Activated CD4-positive, alpha-beta T cell treated with anti-CD3 and anti-CD28 coated beads, Interleukin-2, amount 50 U/mL, for 16 hours (primary cell): ENCODE results near the gene BMP10.

ENCODE experiments used
- DNase-seq: peaks from one replicate; pipeline ENCODE4 v3.0.0-alpha.2; 2020

The BMP10 gene

GRCh38 chr2:68889500-68889899 lies 18.3 kb upstream of the BMP10 start:
- DNase-seq, result no peak

DNA sequence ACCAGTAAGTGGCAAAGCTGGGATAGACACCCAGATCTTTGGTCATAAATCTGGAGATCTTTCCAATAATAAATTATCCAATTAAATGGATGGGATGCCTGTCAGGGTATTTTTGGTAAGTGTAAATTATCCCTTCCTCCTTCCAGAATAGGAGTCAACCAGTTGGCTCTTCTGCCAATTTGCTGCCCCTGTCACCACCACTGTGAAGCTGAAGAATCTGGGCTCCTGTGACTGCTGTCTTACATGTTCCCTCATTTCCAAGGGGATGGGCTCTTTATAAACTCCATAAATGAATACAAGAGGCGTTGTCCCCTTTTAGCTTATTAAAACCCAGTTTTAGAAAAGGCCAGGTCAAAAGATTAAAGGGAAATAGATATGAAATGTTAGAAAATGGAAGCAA lies 17.8 kb upstream of the BMP10 start:
- DNase-seq, result no peak

- no peak for DNase-seq
Measured at GRCh38 chr2:68888038-68888704, 17.0 kb upstream of the BMP10 start.

GRCh38 chr2:68885811-68886075 lies 14.5 kb upstream of the BMP10 start:
- DNase-seq, result no peak

GRCh38 chr2:68885074-68885810 lies 14.0 kb upstream of the BMP10 start:
- DNase-seq, result no peak

- DNase-seq, result no peak
Measured at GRCh38 chr2:68880213-68880612, 9.0 kb upstream of the BMP10 start.

DNA sequence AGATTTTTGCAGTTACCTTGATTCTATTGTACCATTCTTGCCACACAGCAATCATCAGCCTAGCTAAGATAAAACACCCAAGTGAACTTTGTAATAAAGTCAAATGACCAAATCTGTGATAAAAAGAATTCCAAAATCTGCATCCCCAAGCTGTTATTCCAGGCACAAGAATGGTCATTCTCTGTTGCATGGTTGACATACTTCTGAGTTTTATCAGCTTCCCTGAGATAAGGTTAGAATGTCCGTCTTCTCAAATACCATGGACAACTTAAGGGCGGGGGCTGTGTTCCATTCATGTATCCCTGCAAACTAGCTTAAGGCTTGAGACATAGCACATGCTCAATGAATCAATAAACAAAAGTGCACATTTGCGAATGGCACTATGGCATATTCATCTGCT lies 8.1 kb upstream of the BMP10 start:
- DNase-seq, result no peak

DNA sequence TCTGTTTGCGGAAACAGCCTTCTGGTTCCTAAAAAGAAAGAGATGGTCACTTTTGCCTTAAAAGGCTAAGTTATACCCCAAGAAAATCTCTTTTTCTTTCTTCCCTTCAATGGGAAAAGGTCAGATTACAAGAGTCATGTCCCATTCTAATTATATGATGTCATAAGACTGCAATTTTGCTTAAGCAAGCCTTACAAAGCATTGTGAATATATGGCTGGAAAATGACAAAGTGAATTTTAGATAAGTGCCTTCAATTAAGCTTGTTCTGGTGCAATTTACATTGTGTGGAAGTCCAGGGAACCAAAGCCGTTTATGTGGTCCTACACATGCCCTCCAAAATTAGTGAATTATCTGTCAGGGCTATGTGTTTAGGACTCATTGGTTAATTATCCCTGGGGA lies 7.6 kb upstream of the BMP10 start:
- no peak for DNase-seq

GRCh38 chr2:68878071-68878711 lies 7.0 kb upstream of the BMP10 start:
- no peak for DNase-seq

- DNase-seq, result no peak
Measured at GRCh38 chr2:68877079-68877772, 6.0 kb upstream of the BMP10 start.

- no peak for DNase-seq
Measured at GRCh38 chr2:68870215-68870614, 982 bp downstream of the BMP10 start.

GRCh38 chr2:68865108-68865507 lies 6.1 kb downstream of the BMP10 start:
- no peak for DNase-seq

DNA sequence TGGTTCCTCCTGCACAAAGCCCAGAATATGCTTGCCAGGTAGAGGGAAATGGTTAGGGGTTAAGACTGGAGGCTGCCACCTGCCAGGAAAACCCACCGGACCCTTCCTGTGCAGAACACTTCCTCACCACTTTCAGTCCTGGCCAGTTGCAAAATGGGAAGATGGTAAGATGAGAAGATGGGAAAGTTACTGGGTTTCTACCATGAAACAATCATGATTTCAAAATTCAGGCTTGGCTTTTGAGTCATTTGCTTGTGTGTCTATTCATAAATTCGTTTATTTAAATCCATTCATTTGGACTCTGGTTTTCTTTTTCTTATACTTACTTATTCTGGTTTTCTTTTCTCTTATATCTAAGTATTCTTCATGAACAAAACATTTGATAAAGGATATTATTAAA lies 7.2 kb downstream of the BMP10 start:
- no peak for DNase-seq

- DNase-seq, result no peak
Measured at GRCh38 chr2:68862889-68863288, 8.3 kb downstream of the BMP10 start.

DNA sequence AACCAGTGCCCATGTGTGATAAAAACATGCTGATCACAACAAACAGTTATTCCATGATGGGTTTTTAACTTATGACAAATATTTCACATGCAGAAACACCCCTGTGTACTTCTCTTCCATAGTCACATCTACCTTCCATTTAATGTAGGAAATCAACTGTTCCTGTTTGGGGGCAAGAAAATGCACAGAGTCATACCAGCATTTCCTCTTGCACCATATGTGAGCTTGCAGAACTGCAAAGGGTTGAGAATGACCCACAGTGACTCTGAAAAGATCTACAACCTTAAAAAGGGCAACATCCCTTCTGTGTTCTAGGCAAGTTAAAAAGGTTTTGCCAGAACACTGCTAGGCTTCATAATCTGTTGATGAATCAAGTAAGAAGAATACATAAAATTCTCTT lies 9.9 kb downstream of the BMP10 start:
- no peak for DNase-seq

DNA sequence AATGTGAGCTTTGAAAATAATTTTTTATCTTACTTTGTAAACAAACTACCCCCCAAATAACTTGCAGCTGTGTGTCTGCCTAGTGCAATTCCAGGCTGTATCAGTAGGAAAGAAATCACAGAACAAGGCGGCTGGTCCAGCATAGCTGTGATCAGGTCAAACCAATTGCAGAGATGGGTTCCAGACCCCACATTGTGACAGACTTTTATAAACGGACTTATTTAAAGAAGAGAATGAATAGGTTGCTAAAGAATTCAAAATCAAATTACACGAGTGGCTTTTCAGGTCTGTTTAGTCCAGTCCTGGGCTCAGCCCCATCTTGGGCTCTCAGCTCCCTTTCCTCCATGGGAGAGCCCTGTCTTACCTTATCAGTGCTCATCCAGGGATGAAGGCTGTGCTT lies 11.1 kb downstream of the BMP10 start:
- no peak for DNase-seq

- DNase-seq, result peak; percentile 20
Measured at GRCh38 chr2:68857855-68858456, 13.2 kb downstream of the BMP10 start.

DNA sequence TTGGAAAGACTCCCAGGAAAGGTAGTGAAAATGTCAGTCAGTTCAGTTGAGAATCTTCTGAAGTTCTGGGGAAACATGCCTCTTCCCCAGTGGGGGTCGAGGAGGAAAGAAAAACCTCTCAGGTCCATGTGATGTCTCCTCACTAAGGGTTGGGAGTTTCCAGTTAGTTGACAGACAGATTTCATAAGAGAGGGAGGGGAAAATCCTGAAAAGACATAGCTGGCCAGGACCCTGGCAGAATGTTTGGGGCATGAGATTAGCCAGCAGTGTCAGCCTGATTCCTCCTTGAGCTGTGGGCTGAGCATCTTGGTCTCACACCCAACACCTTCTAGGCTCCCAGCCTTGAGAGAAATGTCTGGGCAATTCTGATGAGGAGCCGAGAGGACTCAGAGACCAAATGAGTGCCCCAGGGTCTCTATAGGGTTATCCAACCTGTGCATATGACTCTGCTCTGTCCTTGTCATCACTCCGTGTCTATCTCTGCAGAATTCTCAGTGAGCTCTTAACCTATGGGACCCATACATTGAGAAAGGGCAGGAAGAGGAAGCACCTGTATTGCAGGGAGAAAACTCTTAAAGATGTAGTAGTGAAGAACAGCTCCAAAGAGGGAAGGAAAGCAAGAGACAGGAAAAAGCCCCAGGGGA lies 13.9 kb downstream of the BMP10 start:
- DNase-seq, result no peak

DNA sequence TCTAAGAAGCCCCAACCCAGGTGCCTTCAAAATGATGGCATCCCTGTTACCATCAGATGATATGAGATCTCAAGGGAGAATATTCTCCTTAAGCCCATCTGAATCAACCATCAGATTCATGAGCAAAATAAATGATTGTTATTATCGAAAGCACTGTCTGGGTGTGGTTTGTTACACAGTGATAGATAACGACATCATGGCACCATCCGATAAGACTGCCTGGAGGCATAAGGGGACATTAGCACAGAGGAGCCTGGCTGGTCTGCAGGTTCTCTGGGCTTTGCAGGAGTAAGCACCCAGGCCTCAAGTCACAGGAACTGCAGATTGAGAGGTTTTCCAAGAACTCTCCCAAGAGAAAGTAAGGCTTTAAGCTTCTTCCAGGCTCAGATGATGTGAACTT lies 15.6 kb downstream of the BMP10 start:
- DNase-seq, result no peak

DNA sequence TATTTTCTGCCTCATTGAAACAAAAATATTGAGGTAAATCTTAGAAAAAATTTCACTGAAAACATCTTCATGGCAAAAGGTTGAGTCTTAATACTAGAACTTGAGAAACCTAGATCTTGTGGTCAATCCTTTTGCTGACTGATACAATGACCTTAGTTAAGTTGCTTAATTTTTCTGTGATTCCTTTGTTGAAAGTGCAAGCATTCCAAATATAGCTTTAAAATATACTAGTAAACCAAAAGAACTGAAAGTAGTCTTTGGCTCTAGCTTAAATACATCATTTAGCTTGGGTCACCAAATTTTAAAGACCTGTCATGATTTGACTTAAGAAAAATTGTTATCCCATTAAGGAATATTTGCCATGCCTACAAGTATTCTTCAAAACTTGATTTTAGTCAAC lies 16.7 kb downstream of the BMP10 start:
- no peak for DNase-seq

GRCh38 chr2:68853915-68854314 lies 17.3 kb downstream of the BMP10 start:
- no peak for DNase-seq

DNA sequence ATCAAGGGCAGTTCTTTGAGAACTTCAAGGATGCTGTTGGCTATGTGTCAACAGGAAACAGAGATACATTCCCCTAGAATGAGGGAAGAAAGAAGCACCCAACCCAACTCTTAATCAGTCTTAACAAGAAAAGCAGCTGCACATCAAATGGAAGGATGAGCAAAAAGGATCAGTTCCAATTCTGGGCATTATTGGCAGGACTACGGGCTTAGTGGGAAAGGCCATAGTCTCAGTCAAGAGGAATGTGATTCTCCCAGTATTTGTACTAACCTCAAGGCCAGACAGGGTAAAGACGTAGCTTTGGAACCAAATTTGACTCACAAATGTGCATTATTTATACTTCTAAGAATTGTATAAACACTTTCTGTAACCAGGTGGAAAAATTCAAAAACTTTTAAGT lies 18.2 kb downstream of the BMP10 start:
- DNase-seq, result no peak

GRCh38 chr2:68850524-68850923 lies 20.7 kb downstream of the BMP10 start:
- no peak for DNase-seq
